GM18502 (cell line): ENCODE data around the gene ZNF195.
A peak's percentile ranks its signal among the peaks of the same experiment; 100 is the strongest.
"Not testable (repeated sequence)": the region's sequence is repeated elsewhere in the genome, so short reads cannot be mapped to it uniquely, and the experiment has no call there.

Source experiments
- ATAC-seq: cut with Tn5 transposase; IDR thresholded peaks from one replicate; pipeline ENCODE4 v1.9.1; 2021; ENCODE audit warnings: mild to moderate bottlenecking; ENCODE audit not compliant: unreplicated experiment, poor library complexity

Gene ZNF195

GRCh38 chr11:3378426-3379423 lies at the start of gene ZNF195:
Gene ZNF195 (minus strand): TSS chr11:3379146. CDS start chr11:3379040, 106 bp downstream.
- ATAC-seq = peak; percentile 100

- ATAC-seq = not testable (repeated sequence)
Measured at GRCh38 chr11:3428076-3428475, 49.1 kb upstream of the ZNF195 start.

- not testable (repeated sequence) for ATAC-seq
Measured at GRCh38 chr11:3426541-3426940, 47.6 kb upstream of the ZNF195 start.

DNA sequence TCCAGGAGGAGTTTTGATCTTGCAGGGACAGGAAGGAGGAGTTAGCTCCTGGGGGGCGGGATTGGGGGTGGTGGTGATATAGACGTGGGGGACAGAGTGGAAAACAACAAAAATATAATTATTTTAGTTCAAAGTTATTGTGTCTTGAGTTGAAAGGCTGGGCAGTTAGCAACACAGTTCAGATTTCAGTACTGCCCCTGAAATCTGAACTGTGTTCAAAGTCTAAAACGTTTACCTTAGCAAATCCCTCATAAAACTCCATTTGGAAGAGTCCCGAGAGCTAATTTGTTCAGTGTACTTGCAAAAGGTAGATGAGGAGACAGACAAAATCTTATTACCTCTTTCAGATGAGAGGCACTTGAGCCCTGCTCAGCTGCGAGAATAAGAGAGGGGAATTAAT lies 45.0 kb upstream of the ZNF195 start:
- ATAC-seq = not testable (repeated sequence)

GRCh38 chr11:3423138-3423731 lies 44.3 kb upstream of the ZNF195 start:
- not testable (repeated sequence) for ATAC-seq

DNA sequence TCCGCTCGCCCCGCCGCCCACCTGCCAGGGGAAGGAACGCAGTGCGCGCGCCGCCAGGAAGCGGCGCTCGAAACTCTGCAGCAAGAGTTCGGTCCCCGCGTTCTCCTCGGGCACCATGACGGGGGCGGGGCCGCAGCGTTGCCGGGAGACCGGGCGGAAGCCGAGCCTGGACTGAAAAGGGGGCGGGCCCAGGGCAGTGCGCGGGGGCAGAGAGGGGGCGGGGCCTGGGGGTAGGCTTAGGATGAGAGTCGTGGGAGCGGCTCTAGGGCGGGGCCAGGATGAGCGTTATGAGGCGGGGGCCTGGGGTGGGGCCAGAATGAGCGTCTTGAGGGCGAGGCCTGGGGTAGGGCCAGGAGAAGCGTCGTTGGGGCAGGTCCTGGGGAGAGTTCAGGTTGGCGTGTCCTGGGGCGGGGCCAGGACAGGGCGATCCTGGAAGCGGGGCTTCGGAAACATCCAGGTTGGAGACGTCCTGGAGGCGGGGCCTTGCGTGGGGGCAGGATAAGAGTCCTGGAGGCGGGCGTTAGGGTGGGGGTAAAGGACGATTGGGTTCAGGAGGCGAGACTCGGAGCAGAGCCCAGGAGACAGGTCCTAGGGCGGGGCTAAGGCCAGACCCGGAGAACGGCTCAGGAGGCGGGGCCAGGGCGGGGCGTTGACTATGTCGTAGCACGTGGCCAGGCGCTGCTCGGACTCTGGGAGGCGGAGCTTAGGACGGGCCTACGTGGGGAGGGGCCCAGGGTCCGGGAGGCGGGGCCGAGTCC lies 43.6 kb upstream of the ZNF195 start:
- peak; percentile 80 for ATAC-seq

DNA sequence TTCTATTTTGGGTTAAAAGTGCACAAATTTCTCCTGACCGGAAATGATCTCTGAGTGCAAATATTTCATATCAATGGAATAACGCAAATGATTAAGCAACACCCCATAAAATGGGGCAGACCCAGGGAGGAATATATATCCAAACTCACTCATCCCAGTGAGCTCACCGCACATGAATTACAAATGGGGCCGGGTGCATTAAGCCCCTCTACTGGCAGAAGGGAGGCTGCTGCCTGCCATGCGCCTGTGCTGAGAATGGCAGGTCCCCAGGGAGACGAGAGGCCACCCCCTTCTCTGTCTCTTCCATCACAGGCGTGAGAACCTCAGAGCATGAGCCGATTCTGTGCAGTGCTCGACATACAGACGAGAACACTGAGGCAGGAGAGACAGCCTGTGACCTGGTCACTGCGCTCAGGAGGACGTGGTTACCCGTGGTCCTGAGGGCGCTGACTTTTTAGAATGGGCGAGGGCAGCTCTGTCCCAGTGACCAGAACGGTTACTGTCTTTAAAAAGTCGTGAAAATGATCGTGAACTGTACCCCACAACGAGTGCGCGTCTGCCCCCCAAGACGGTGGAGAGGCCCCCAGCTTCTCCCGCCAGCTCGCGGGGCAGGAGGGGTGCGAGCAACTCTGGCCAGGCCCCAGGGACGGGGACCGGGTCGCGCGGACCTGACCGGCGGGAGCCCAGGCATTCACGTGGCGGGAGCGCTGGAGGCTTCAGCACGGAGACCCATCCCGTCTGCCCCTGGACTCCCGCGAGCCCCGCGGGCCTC lies 42.8 kb upstream of the ZNF195 start:
- ATAC-seq = not testable (repeated sequence)

DNA sequence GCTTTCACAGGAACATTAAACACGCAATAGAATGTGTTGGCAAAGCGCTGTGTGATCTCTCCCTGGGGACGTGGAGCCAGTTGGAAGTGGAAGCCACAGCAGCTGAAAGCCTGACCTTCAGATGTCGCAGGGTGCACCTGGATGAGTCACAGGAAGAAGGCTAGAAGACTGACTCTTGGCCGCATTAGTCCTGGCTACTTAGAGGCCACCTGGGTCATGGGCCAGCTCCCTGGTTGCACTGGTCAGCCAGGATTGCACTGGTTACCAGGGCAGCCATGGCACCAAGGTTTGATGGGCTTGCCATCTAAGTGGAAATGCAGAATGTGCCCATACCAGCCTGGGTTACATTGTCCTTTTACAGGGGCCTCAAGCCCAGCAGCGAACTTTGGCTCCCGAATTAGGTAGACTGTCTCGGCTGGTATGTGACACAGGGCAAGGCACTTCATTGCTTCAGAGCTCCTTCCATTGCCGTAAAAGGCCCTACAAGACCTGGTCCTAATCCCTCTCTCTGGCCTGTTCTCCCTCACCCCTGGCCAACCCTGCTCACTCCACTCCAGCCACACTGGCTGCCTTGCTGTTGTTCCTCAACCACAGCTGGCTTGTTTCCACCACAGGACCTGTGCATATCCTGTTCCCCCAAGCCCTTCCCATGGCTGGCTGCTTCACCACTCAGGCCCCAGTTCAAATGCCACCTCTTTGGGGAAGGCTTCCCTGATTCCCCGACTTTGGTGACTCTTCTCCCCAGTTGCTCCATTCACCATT lies 41.5 kb upstream of the ZNF195 start:
- ATAC-seq = not testable (repeated sequence)

DNA sequence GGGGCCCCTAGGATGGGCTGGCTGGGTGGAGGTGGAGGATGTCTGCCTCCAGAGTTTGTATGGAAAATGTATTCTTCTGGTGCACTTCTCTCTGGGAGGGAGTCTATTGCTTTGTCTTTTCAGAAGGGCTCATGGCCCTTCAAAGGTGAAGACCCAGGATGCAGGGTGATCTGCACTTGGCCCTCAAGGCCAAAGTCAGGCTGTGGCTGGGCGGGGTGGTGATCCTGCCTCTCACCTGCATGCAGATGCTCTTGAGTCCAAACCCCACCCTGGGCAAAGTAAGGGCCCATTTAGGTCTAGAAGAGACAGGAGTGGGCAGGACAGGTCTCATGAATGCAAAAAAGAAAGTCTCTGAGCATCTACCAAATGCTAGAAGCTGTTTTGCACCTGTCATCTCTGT lies 40.5 kb upstream of the ZNF195 start:
- not testable (repeated sequence) for ATAC-seq

GRCh38 chr11:3417047-3417446 lies 38.1 kb upstream of the ZNF195 start:
- not testable (repeated sequence) for ATAC-seq

DNA sequence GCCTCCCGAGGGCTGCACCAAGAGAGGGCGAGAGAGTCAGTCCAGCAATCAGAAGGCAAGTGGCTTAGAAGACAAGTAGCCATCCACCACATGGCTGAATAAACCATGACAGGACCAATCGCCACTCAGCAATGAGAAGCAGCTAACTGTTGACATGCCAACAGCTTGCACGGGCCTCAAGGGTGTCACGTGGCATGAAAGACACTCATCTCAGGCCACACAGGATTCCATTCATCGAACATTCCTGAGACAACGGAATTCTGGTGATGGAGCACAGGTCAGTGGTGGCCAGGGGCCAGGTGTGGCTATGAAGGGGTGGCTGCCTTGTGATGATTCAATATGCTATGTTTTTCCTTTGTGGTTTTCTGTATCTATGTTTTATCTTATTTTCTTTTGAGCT lies 36.4 kb upstream of the ZNF195 start:
- ATAC-seq = not testable (repeated sequence)

DNA sequence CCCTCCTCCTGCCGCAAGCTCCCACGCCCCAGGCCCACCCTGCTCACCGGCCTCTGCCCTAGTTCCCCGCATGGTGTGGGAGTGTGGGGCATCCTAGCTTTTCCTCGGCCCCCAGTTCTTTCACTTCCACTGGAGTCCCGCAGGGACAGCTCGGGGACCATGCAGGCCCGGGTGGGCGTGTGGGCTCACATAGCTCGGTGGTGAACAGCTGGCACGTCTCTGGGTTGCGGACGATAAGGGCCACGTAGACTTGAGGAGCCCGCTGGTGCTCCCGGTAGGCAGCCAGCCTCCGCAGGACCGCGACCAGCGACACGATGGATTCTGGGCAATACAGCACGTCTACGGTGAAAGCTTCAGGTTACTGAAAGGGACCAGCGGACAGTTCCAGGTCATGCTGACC lies 34.7 kb upstream of the ZNF195 start:
- ATAC-seq = not testable (repeated sequence)

- ATAC-seq = no peak
Measured at GRCh38 chr11:3412837-3413236, 33.9 kb upstream of the ZNF195 start.

- not testable (repeated sequence) for ATAC-seq
Measured at GRCh38 chr11:3408722-3409121, 29.8 kb upstream of the ZNF195 start.

GRCh38 chr11:3408058-3408605 lies 29.2 kb upstream of the ZNF195 start:
- ATAC-seq = not testable (repeated sequence)

DNA sequence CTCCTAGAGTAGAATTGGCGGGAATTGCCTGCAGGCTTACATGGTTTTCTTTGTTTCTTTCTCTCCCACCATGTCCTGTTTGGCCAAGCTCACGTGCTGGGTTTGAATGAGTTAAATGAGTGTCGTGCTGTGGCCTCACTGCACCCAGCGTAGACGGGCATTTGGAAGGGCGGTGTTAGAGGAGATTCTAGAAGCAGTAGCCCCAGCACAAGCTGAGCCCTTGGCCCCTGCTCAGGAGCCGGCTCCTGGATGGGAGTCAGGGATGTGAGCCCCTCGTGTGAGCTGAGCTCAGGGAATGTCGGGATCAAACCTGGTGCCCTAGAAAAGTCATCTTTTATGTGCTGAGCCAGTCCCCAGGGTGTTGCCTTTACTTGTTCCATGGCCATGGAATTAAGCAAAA lies 28.0 kb upstream of the ZNF195 start:
- ATAC-seq = not testable (repeated sequence)

DNA sequence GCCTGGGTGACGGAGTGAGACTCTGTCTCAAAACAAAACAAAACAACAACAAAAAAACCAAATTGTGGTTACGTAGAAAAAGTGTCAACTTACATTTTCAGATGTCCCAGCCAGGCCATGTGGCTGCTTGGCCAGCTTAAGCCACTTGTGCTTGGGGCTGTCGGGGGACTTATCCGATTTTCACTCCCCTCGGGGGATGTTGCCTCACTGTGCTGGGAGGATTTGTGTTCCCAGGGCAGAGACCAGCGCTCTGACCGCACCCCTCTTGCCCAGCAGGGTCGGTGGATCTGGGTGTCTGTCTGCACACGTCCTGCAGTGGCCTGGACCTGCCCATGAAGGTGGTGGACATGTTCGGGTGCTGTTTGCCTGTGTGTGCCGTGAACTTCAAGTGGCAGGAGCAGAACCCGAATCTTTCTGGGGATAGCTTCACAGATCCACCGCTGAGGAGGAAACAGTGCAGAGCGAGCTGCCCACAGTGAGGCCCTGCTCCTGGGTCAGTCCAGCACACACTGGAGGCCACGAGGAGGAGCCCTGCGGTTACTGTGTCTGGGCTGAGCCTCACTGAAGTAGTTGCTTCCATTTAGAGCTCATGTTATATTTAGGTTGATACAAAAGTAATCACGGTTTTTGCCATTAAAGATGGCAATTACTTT lies 27.4 kb upstream of the ZNF195 start:
- ATAC-seq = not testable (repeated sequence)
